Tibial artery (tissue), 4 donors: ENCODE measurements around the gene SGTA.
"Not testable (repeated sequence)": the region's sequence is repeated elsewhere in the genome, so short reads cannot be mapped to it uniquely, and the experiment has no call there.

Source experiments
- DNase-seq, 2 donors: peaks; one replicate each; pipeline ENCODE4 v3.0.0-alpha.2; 2019
- H3K27ac ChIP-seq, 2 donors: fragments of 200-600 bp; sonication (generic) in 1 of 2; 1 replicate in 1 of 2; 2 replicates in 1 of 2; pipeline ENCODE4 v1.5.1; 2018 to 2019; ENCODE audit warnings: mild to moderate bottlenecking in 1 of 2
- H3K27me3 ChIP-seq, 2 donors: fragments of 200-600 bp; sonication (generic) in 1 of 2; one replicate each; pipeline versions ENCODE4 v1.5.1 to v1.6.0; 2016 to 2019
- H3K36me3 ChIP-seq, 3 donors: fragments of 200-600 bp; sonication (generic) in 2 of 3; one replicate each; pipeline ENCODE4 v1.5.1; 2016 to 2019; ENCODE audit warnings: mild to moderate bottlenecking in 2 of 3
- H3K4me1 ChIP-seq, 4 donors: fragments of 200-600 bp; sonication (generic) in 2 of 4; 1 replicate in 3 of 4; 2 replicates in 1 of 4; pipeline ENCODE4 v1.5.1; 2016 to 2019
- H3K4me3 ChIP-seq, 2 donors: fragments of 200-600 bp; sonication (generic) in 1 of 2; 1 replicate in 1 of 2; 2 replicates in 1 of 2; pipeline ENCODE4 v1.5.1; 2018 to 2019; ENCODE audit warnings: mild to moderate bottlenecking in 2 of 2
- H3K9me3 ChIP-seq, 3 donors: fragments of 200-600 bp; sonication (generic) in 1 of 3; one replicate each; pipeline ENCODE4 v1.5.1; 2016 to 2019
- CTCF ChIP-seq, 2 experiments: fragments of 200-600 bp in 1 of 2; fragments of 450-650 bp in 1 of 2; IDR thresholded peaks; one replicate each; pipeline ENCODE4 v1.5.1; 2017 to 2019; ENCODE audit warnings: antibody characterized with exemption in 2 of 2, mild to moderate bottlenecking in 1 of 2, moderate library complexity in 1 of 2
- intact Hi-C: fragments of 100-400 bp; cut with DNase I; formaldehyde crosslinking; loops from one replicate; pipeline ENCODE4 v1.15.0; 2023; ENCODE audit warnings: low total_unique reads

Gene SGTA

GRCh38 chr19:2714531-2715269 lies 68.4 kb downstream of the SGTA start:
- H3K27me3 ChIP-seq, result peaks cover 0 to 78% of the 10 kb centered on the region in 2 donors
- no peak overlapping the region for H3K27ac ChIP-seq
- no peak for DNase-seq
- H3K9me3 ChIP-seq, result peaks cover 0 to 16% (median 9%) of the 10 kb centered on the region in 3 donors
- no peak overlapping the region for H3K4me3 ChIP-seq
- peaks cover 0 to under 1% (median under 1%) of the 10 kb centered on the region in 4 donors for H3K4me1 ChIP-seq
- intact Hi-C loops, result no loop called here
- H3K36me3 ChIP-seq, result no peaks in the 10 kb centered on the region
- no peak for TF ChIP-seq CTCF (IDR thresholded peaks at IDR 0.05)

GRCh38 chr19:2714102-2714501 lies 69.0 kb downstream of the SGTA start:
- intact Hi-C loops, H3K4me1 ChIP-seq, H3K4me3 ChIP-seq, H3K36me3 ChIP-seq, DNase-seq, H3K27ac ChIP-seq: not testable (repeated sequence)
- peaks cover 0 to 73% of the 10 kb centered on the region in 2 donors for H3K27me3 ChIP-seq
- H3K9me3 ChIP-seq, result peaks cover 0 to 16% (median 9%) of the 10 kb centered on the region in 3 donors

GRCh38 chr19:2713170-2713569 lies 69.9 kb downstream of the SGTA start:
- DNase-seq, H3K27ac ChIP-seq, intact Hi-C loops, H3K4me3 ChIP-seq, H3K36me3 ChIP-seq, H3K4me1 ChIP-seq: not testable (repeated sequence)
- Histone ChIP-seq H3K27me3 (peaks cover 0 to 64% of the 10 kb centered on the region in 2 donors), H3K9me3 (peaks cover 0 to 16% (median 9%) of the 10 kb centered on the region in 3 donors)

- H3K27me3 ChIP-seq, result peaks cover 0 to 58% of the 10 kb centered on the region in 2 donors
- H3K4me3 ChIP-seq, result no peak overlapping the region
- TF ChIP-seq CTCF (IDR thresholded peaks at IDR 0.05), result no peak
- H3K36me3 ChIP-seq, result no peaks in the 10 kb centered on the region
- no peak overlapping the region for H3K27ac ChIP-seq
- intact Hi-C loops, result no loop called here
- no peak for DNase-seq
- H3K4me1 ChIP-seq, result no peaks in the 10 kb centered on the region
- H3K9me3 ChIP-seq, result peaks cover 0 to 16% (median 9%) of the 10 kb centered on the region in 3 donors
These were observed 71.2 kb downstream of the SGTA start for GRCh38 chr19:2711875-2712205.

GRCh38 chr19:2711172-2711874 lies 71.8 kb downstream of the SGTA start:
- DNase-seq, result no peak
- H3K27ac ChIP-seq, result no peak overlapping the region
- H3K9me3 ChIP-seq, result peaks cover 0 to 16% (median 9%) of the 10 kb centered on the region in 3 donors
- no peaks in the 10 kb centered on the region for H3K36me3 ChIP-seq
- no peak overlapping the region for H3K4me3 ChIP-seq
- intact Hi-C loops, result no loop called here
- no peak for TF ChIP-seq CTCF (IDR thresholded peaks at IDR 0.05)
- no peaks in the 10 kb centered on the region for H3K4me1 ChIP-seq
- H3K27me3 ChIP-seq, result peaks cover 0 to 56% of the 10 kb centered on the region in 2 donors

- no peak overlapping the region for H3K27ac ChIP-seq
- H3K36me3 ChIP-seq, result no peaks in the 10 kb centered on the region
- no peak for DNase-seq
- H3K4me3 ChIP-seq, result no peak overlapping the region
- intact Hi-C loops, result no loop called here
- no peaks in the 10 kb centered on the region for H3K9me3 ChIP-seq
- no peak for TF ChIP-seq CTCF (IDR thresholded peaks at IDR 0.05)
- H3K27me3 ChIP-seq, result peaks cover 0 to 60% of the 10 kb centered on the region in 2 donors
- peaks cover 0 to 12% (median 8%) of the 10 kb centered on the region in 4 donors for H3K4me1 ChIP-seq
These were observed 76.8 kb downstream of the SGTA start for GRCh38 chr19:2706251-2706650.
